Measurements from ENCODE around the gene FGB.

DNA sequence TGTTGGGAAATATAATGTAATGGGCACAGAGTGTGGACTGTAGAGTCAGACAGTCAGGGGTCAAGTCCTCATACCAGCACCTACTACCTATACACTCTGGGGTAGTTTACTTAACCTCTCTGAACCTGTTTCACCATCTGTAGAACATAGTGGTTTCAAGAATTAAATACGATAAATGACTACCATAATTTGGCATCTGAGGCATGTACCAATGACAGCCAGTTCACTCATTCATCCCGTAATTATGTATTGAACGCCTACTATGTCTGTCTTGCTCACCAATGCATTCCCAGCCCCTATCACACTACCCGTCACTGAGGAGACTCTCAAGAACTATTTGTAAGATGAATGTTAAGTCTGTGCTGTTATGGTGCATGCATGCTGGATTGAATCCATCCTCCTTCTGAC lies 2.0 kb upstream of the FGB start:
- TF ChIP-seq, protein P1, sequence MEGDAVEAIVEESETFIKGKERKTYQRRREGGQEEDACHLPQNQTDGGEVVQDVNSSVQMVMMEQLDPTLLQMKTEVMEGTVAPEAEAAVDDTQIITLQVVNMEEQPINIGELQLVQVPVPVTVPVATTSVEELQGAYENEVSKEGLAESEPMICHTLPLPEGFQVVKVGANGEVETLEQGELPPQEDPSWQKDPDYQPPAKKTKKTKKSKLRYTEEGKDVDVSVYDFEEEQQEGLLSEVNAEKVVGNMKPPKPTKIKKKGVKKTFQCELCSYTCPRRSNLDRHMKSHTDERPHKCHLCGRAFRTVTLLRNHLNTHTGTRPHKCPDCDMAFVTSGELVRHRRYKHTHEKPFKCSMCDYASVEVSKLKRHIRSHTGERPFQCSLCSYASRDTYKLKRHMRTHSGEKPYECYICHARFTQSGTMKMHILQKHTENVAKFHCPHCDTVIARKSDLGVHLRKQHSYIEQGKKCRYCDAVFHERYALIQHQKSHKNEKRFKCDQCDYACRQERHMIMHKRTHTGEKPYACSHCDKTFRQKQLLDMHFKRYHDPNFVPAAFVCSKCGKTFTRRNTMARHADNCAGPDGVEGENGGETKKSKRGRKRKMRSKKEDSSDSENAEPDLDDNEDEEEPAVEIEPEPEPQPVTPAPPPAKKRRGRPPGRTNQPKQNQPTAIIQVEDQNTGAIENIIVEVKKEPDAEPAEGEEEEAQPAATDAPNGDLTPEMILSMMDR (conservative IDR thresholded peaks at IDR 0.05 in 1 of 2, IDR thresholded peaks at IDR 0.05 in 1 of 2; ENCODE audit: low read depth in 1 of 2, low read length in 2 of 2), result no peak
- TF ChIP-seq EZH2 (IDR thresholded peaks at IDR 0.05; ENCODE audit: low read length, missing control alignments), result no peak
